Adrenal gland (tissue), 12 donors: Measurements from ENCODE around the gene NAT8L. TPM values are rescaled to one million over a fixed set of nuclear protein-coding genes. Genes with fewer than 3 reads are reported as not detected.
"Not testable (repeated sequence)": the region's sequence is repeated elsewhere in the genome, so short reads cannot be mapped to it uniquely, and the experiment has no call there.

Experiments
- DNase-seq, 7 donors: peaks; one replicate each; pipeline ENCODE4 v3.0.0-alpha.2; 2019 to 2020
- H3K27ac ChIP-seq, 5 donors: fragments of 200-600 bp; sonication (generic) in 4 of 5; 1 replicate in 3 of 5; 2 replicates in 2 of 5; pipeline versions ENCODE4 v1.5.1 to v1.8.0; 2016 to 2020; ENCODE audit warnings: mild to moderate bottlenecking in 1 of 5
- H3K27me3 ChIP-seq: fragments of 200-600 bp; 2 replicates; pipeline ENCODE4 v1.8.0; 2021
- H3K36me3 ChIP-seq, 2 donors: fragments of 200-600 bp; replicated peaks in 1 of 2; 1 replicate in 1 of 2; 2 replicates in 1 of 2; pipeline versions ENCODE4 v1.5.1 to v1.8.0; 2018 to 2022
- H3K4me1 ChIP-seq, 2 donors: fragments of 200-600 bp; replicated peaks in 1 of 2; 1 replicate in 1 of 2; 2 replicates in 1 of 2; pipeline versions ENCODE4 v1.5.1 to v1.8.0; 2018 to 2021
- H3K4me3 ChIP-seq, 4 donors: fragments of 200-600 bp; sonication (generic) in 3 of 4; one replicate each; pipeline ENCODE4 v1.5.1; 2016 to 2018
- H3K9me3 ChIP-seq, 3 donors: fragments of 200-600 bp; sonication (generic) in 1 of 3; replicated peaks in 1 of 3; 1 replicate in 2 of 3; 2 replicates in 1 of 3; pipeline versions ENCODE4 v1.5.1 to v1.8.0; 2016 to 2021
- CTCF ChIP-seq, 6 experiments: fragments of 450-650 bp in 4 of 6; fragments of 200-600 bp in 2 of 6; sonication (generic) in 1 of 6; IDR thresholded peaks; 1 replicate in 5 of 6; 2 replicates in 1 of 6; pipeline versions ENCODE4 v1.5.1 to v1.8.0; 2016 to 2021; ENCODE audit warnings: antibody characterized with exemption in 6 of 6, mild to moderate bottlenecking in 2 of 6, moderate library complexity in 1 of 6
- POLR2A ChIP-seq, 2 donors: fragments of 450-650 bp; IDR thresholded peaks; one replicate each; pipeline ENCODE4 v1.6.1; 2017; ENCODE audit warnings: antibody characterized with exemption in 2 of 2, mild to moderate bottlenecking in 2 of 2, moderate library complexity in 1 of 2
- WGBS, 4 donors: extraction: QIAGEN DNeasy Blood & Tissue Kit in 2 of 4; methylation state at CpG; one replicate each; pipeline versions ENCODE4 v1.1.5 to v1.1.7; 2013 to 2017; 5-methylcytosine and 5-hydroxymethylcytosine counted together
- intact Hi-C, 2 donors: fragments of 100-400 bp; cut with DNase I; formaldehyde crosslinking; loops; one replicate each; pipeline versions ENCODE4 v1.14.1 to v1.15.0; 2022 to 2023
- polyA plus RNA-seq, 3 donors: library from polyadenylated mRNA; stranded (reverse); fragments of 200-250 nt in 2 of 3; fragments of 350-450 nt in 1 of 3; fragmentation: Illumina TruSeq in 1 of 3; extraction: RNeasy Lipid Tissue Mini Kit (QIAGEN cat#74804) in 1 of 3; gene quantifications; one replicate each; pipeline ENCODE4 v1.2.3, GENCODE V29; 2013 to 2014
- total RNA-seq, 9 donors: library from RNA; depleted of rRNA in 4 of 9; stranded (reverse); fragments of >200 nt in 4 of 9; fragments of 120-200 nt in 1 of 9; fragmentation: NEBNext Ultra II Directional in 1 of 9; extraction: Animal tissue kit (Norgen Biotek cat#: 25700) in 1 of 9; gene quantifications; one replicate each; pipeline versions ENCODE4 v1.1.0 to v1.2.4, GENCODE V29; 2013 to 2023
- donor health status: healthy with polysubstance abuse.
- donor health status: Bipolar disorder and iron deficiency.
- donor health status: DM: yes; HTN: yes; CAD: no.
- donor health status: DM: no; HTN: no; CAD: no.
- donor health status: DM: no; HTN: no; CAD: no.
- donor health status: DM: yes; HTN: yes; CAD: no.

NAT8L gene
- total and polyA plus RNA-seq, 12 donors: 0.18 to 1.6 (median 0.49) TPM

DNA sequence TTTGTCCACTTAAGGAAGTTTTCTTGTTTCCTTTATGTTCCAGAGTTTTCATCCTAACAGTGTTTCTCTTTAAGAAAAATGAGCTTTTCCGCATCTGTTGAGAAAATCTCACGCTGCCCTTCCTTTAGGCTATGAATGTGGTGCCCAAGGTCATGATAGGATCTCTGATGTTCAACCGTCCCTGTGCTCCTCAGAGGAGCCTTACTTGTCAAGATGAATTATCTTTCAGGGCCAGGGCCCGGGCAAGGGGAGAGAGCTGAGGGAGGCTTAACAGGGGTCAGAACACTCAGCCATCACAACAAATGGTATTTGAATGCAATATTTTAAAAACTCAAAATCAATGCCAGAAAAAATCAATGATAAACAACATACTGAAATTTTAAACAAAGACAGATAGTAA is 44.1 kb upstream of the NAT8L start:
- Histone ChIP-seq H3K27ac (no peak overlapping the region), H3K4me1 (peaks cover 0 to 6% of the 10 kb centered on the region in 2 donors), H3K27me3 (no peaks in the 10 kb centered on the region), H3K4me3 (no peak overlapping the region), H3K9me3 (no peaks in the 10 kb centered on the region), H3K36me3 (no peaks in the 10 kb centered on the region)
- TF ChIP-seq POLR2A (IDR thresholded peaks at IDR 0.05): no peak
- TF ChIP-seq CTCF (IDR thresholded peaks at IDR 0.05): no peak
- intact Hi-C loops: no loop called here
- DNase-seq: no peak
- 45 to 51% (median 48%) methylated on average over 4 of the region's 4 CpGs for WGBS, 4 donors

- 28 to 42% (median 35%) methylated on average over 15 of the region's 15 CpGs for WGBS, 4 donors
- H3K36me3 ChIP-seq, intact Hi-C loops, DNase-seq, H3K27me3 ChIP-seq, H3K4me1 ChIP-seq, H3K9me3 ChIP-seq, H3K4me3 ChIP-seq, H3K27ac ChIP-seq: not testable (repeated sequence)
Measured at GRCh38 chr4:2021358-2022018, 37.6 kb upstream of the NAT8L start.

GRCh38 chr4:2024683-2025082 is 34.4 kb upstream of the NAT8L start:
- Histone ChIP-seq H3K9me3 (no peaks in the 10 kb centered on the region), H3K36me3 (no peaks in the 10 kb centered on the region), H3K4me3 (no peak overlapping the region), H3K27me3 (no peaks in the 10 kb centered on the region), H3K27ac (no peak overlapping the region), H3K4me1 (no peaks in the 10 kb centered on the region)
- intact Hi-C loops: no loop called here
- no peak for TF ChIP-seq CTCF (IDR thresholded peaks at IDR 0.05)
- TF ChIP-seq POLR2A (IDR thresholded peaks at IDR 0.05): no peak
- DNase-seq: no peak

- no peaks in the 10 kb centered on the region for H3K36me3 ChIP-seq
- DNase-seq: no peak
- no peak overlapping the region for H3K27ac ChIP-seq
- no peak overlapping the region for H3K4me3 ChIP-seq
- no peaks in the 10 kb centered on the region for H3K4me1 ChIP-seq
- H3K27me3 ChIP-seq: no peaks in the 10 kb centered on the region
- no peak for TF ChIP-seq CTCF (IDR thresholded peaks at IDR 0.05)
- TF ChIP-seq POLR2A (IDR thresholded peaks at IDR 0.05): no peak
- no peaks in the 10 kb centered on the region for H3K9me3 ChIP-seq
- intact Hi-C loops: no loop called here
Measured at GRCh38 chr4:2025817-2026216, 33.3 kb upstream of the NAT8L start.

GRCh38 chr4:2027120-2027519 is 32.0 kb upstream of the NAT8L start:
- not testable (repeated sequence) for H3K27me3 ChIP-seq
- 74 to 84% (median 77%) methylated on average over 4 of the region's 4 CpGs for WGBS, 4 donors

DNA sequence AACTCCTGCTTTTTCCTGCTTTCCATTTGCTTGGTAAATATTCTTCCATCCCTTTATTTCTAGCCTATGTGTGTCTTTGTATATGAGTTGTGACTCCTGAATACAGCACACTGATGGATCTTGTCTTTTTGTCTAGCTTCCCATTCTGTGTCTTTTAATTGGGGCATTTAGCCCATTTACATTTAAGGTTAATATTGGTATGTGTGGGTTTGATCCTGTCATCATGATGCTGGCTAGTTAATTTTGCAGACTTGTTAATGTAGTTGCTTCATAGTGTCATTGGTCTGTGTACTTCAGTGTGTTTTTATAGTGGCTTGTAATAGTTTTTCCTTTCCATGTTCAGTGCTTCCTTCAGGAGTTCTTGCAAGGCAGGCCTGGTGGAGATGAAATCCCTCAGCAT is 28.0 kb upstream of the NAT8L start:
- DNase-seq: not testable (repeated sequence)

More at GRCh38 chr4:2027120-2027519, 32.0 kb upstream of the NAT8L start:
- H3K27ac ChIP-seq, intact Hi-C loops, H3K4me3 ChIP-seq, H3K36me3 ChIP-seq, DNase-seq, H3K9me3 ChIP-seq, H3K4me1 ChIP-seq: not testable (repeated sequence)

More for the DNA sequence above, 28.0 kb upstream of the NAT8L start:
- H3K27me3 ChIP-seq, H3K4me1 ChIP-seq, H3K9me3 ChIP-seq, H3K36me3 ChIP-seq, H3K4me3 ChIP-seq, H3K27ac ChIP-seq, intact Hi-C loops: not testable (repeated sequence)
